Adrenal gland (tissue), 5 donors: ENCODE data around the gene SLC41A1.

ENCODE experiments used
- CTCF ChIP-seq, 6 experiments: fragments of 450-650 bp in 4 of 6; fragments of 200-600 bp in 2 of 6; sonication (generic) in 1 of 6; IDR thresholded peaks; 1 replicate in 5 of 6; 2 replicates in 1 of 6; pipeline versions ENCODE4 v1.5.1 to v1.8.0; 2016 to 2021; ENCODE audit warnings: antibody characterized with exemption in 6 of 6, mild to moderate bottlenecking in 2 of 6, moderate library complexity in 1 of 6
- POLR2A ChIP-seq, 2 donors: fragments of 450-650 bp; IDR thresholded peaks; one replicate each; pipeline ENCODE4 v1.6.1; 2017; ENCODE audit warnings: antibody characterized with exemption in 2 of 2, mild to moderate bottlenecking in 2 of 2, moderate library complexity in 1 of 2
- donor health status: DM: no; HTN: no; CAD: no.

GRCh38 chr1:205756552-205756951 lies 56.4 kb downstream of the SLC41A1 start:
- no peak for TF ChIP-seq CTCF (IDR thresholded peaks at IDR 0.05)
- TF ChIP-seq POLR2A (IDR thresholded peaks at IDR 0.05), result no peak
